ENCODE results near the gene ZNF574.

- TF ChIP-seq EZH2 (IDR thresholded peaks at IDR 0.05; ENCODE audit: borderline replicate concordance, low read depth, low read length, poor library complexity, severe bottlenecking) (no peak), CTCF (conservative IDR thresholded peaks at IDR 0.05; ENCODE audit: low read depth, low read length) (no peak)
Measured at GRCh38 chr19:42109896-42110295, 33.9 kb downstream of the ZNF574 start.
